HL-60 (cell line): Measurements from ENCODE around the gene KCNH1.

Source experiments
- DNase-seq, 2 experiments: peaks; one replicate each; pipeline ENCODE4 v3.0.0-alpha.2; 2010 to 2020; ENCODE audit warnings: low read depth in 1 of 2, low spot score in 1 of 2
- H3K27ac ChIP-seq: fragments of 250-450 bp; sonication (Bioruptor Pico); replicated peaks from 2 replicates; pipeline ENCODE4 v1.5.1; 2020; ENCODE audit warnings: mild to moderate bottlenecking, moderate library complexity
- H3K27me3 ChIP-seq: fragments of 250-450 bp; sonication (Bioruptor Pico); 2 replicates; pipeline ENCODE4 v1.5.1; 2021; ENCODE audit warnings: mild to moderate bottlenecking, moderate library complexity; ENCODE audit not compliant: insufficient read depth, poor library complexity, severe bottlenecking
- H3K4me3 ChIP-seq: replicated peaks from 2 replicates; pipeline ENCODE4 v1.5.1; 2011; ENCODE audit warnings: mild to moderate bottlenecking, control low read depth, low read length; ENCODE audit not compliant: insufficient read depth
- GABPA ChIP-seq: IDR thresholded peaks from 2 replicates; pipeline ENCODE4 v1.6.1; 2012; ENCODE audit warnings: low read depth
- POLR2AphosphoS5 ChIP-seq: IDR thresholded peaks from 2 replicates; pipeline ENCODE4 v1.6.1; 2012; ENCODE audit warnings: low read depth
- SPI1 ChIP-seq: IDR thresholded peaks from 2 replicates; pipeline ENCODE4 v1.6.1; 2012; ENCODE audit warnings: low read depth, mild to moderate bottlenecking, borderline replicate concordance
- TF ChIP-seq, protein P1 (sequence below): IDR thresholded peaks from 2 replicates; pipeline ENCODE4 v1.6.1; 2012; ENCODE audit warnings: low read depth; ENCODE audit not compliant: insufficient replicate concordance
- TF ChIP-seq, protein P2 (sequence below): IDR thresholded peaks from one replicate; pipeline ENCODE4 v1.5.1; 2011; ENCODE audit warnings: low read length, control low read depth, inconsistent platforms; ENCODE audit not compliant: insufficient read depth

The KCNH1 gene

DNA sequence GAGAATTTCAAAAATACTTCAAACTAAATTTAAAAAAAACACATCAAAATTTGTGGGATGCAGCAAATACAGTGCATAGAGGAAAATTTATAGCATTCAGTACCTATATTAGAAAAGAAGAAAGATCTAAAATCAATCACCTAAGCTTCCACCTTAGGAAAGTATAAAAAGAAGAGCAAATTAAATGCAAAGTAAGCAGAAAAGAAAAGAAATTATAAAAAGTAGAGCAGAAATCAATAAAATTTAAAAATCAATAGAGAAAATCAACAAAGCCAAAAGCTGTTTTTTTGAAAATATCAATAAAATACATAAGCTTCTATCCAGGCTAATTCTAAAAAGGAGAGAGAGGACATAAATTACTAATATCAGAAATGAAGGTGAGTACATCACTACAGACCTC is 255.4 kb downstream of the KCNH1 start:
- TF ChIP-seq GABPA (no peak), POLR2AphosphoS5 (no peak), SPI1 (no peak)
- TF ChIP-seq, protein P1, sequence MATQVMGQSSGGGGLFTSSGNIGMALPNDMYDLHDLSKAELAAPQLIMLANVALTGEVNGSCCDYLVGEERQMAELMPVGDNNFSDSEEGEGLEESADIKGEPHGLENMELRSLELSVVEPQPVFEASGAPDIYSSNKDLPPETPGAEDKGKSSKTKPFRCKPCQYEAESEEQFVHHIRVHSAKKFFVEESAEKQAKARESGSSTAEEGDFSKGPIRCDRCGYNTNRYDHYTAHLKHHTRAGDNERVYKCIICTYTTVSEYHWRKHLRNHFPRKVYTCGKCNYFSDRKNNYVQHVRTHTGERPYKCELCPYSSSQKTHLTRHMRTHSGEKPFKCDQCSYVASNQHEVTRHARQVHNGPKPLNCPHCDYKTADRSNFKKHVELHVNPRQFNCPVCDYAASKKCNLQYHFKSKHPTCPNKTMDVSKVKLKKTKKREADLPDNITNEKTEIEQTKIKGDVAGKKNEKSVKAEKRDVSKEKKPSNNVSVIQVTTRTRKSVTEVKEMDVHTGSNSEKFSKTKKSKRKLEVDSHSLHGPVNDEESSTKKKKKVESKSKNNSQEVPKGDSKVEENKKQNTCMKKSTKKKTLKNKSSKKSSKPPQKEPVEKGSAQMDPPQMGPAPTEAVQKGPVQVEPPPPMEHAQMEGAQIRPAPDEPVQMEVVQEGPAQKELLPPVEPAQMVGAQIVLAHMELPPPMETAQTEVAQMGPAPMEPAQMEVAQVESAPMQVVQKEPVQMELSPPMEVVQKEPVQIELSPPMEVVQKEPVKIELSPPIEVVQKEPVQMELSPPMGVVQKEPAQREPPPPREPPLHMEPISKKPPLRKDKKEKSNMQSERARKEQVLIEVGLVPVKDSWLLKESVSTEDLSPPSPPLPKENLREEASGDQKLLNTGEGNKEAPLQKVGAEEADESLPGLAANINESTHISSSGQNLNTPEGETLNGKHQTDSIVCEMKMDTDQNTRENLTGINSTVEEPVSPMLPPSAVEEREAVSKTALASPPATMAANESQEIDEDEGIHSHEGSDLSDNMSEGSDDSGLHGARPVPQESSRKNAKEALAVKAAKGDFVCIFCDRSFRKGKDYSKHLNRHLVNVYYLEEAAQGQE: no peak
- TF ChIP-seq, protein P2, sequence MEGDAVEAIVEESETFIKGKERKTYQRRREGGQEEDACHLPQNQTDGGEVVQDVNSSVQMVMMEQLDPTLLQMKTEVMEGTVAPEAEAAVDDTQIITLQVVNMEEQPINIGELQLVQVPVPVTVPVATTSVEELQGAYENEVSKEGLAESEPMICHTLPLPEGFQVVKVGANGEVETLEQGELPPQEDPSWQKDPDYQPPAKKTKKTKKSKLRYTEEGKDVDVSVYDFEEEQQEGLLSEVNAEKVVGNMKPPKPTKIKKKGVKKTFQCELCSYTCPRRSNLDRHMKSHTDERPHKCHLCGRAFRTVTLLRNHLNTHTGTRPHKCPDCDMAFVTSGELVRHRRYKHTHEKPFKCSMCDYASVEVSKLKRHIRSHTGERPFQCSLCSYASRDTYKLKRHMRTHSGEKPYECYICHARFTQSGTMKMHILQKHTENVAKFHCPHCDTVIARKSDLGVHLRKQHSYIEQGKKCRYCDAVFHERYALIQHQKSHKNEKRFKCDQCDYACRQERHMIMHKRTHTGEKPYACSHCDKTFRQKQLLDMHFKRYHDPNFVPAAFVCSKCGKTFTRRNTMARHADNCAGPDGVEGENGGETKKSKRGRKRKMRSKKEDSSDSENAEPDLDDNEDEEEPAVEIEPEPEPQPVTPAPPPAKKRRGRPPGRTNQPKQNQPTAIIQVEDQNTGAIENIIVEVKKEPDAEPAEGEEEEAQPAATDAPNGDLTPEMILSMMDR: no peak
- H3K27me3 ChIP-seq: no peaks in the 10 kb centered on the region
- no peak overlapping the region for H3K27ac ChIP-seq
- DNase-seq: no peak
- H3K4me3 ChIP-seq: no peak overlapping the region

DNA sequence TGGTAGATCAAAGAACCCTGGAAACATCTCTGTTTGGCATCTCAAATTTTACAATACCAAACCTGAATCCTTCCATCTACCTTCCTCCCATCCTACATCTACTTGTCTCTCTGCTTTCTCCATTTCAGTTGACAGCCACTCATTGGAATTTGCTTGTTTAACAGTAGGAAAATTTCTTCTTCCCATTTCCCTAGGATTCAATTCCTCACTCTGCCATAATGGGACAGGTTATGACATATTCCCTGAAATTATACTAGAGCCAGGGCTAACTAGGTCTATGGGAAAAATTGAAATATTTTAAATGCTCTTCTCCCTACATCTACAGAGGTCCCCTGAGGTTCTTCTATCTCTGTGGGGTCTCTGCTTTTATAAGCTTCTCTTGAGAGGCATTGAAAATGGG is 257.7 kb downstream of the KCNH1 start:
- H3K27me3 ChIP-seq: no peaks in the 10 kb centered on the region
- no peak overlapping the region for H3K4me3 ChIP-seq
- H3K27ac ChIP-seq: no peak overlapping the region
- TF ChIP-seq, protein P2: no peak
- TF ChIP-seq POLR2AphosphoS5: no peak
- DNase-seq: no peak

DNA sequence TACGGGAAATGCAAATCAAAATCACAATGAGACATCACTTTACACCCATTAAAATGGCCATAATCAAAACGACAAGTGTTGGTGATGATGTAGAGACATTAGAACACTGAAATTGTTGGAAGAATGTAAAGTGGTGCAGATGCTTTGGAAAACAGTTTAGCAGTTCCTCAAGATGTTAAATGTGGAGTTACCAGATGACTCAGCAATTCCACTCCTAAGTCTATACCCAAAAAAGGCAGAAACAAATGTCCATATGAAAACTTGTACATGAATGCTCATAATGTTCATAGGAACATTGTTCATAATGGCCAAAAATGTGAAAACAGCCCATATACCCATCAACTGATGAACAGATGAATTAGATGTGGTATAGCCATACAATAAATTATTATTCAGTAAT is 267.4 kb downstream of the KCNH1 start:
- TF ChIP-seq SPI1 (no peak), GABPA (no peak), POLR2AphosphoS5 (no peak)
- TF ChIP-seq, protein P1: no peak
- TF ChIP-seq, protein P2: no peak
- DNase-seq: no peak
- Histone ChIP-seq H3K27me3 (no peaks in the 10 kb centered on the region), H3K4me3 (no peak overlapping the region), H3K27ac (no peak overlapping the region)

DNA sequence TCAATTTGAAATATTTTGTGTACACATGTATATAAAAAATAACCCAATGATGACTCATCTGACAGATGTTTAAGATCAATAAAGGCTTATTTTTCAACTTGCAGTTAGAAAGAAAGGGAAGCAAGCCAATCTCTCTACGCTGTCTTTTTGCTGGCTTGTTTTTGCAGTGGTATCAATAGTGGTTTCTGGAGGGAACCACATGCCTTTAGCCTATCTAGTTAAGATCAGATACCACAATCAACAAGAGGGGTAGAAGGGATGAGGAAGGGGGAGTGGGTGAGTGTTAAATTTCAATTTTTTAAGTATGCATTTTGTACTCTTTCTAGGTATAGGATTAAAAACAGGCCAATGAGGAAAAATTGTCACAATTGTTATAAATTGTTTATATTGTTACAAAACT is 276.2 kb downstream of the KCNH1 start:
- H3K4me3 ChIP-seq: no peak overlapping the region
- H3K27me3 ChIP-seq: no peaks in the 10 kb centered on the region
- TF ChIP-seq, protein P2: no peak
- TF ChIP-seq SPI1: no peak
- no peak for TF ChIP-seq POLR2AphosphoS5
- no peak for TF ChIP-seq GABPA
- TF ChIP-seq, protein P1: no peak
- DNase-seq: no peak
- H3K27ac ChIP-seq: no peak overlapping the region
